GM10847 (cell line): ENCODE measurements around the gene CAMK1D.

ENCODE experiments used
- POLR2A ChIP-seq: IDR thresholded peaks from 2 replicates; pipeline ENCODE4 v1.6.1; 2011; ENCODE audit not compliant: insufficient read length; ENCODE audit errors: extremely low read depth

The CAMK1D gene

GRCh38 chr10:12644380-12645144 lies 295.2 kb downstream of the CAMK1D start:
- no peak for TF ChIP-seq POLR2A

- TF ChIP-seq POLR2A, result no peak
Observed at GRCh38 chr10:12645449-12645848, 296.1 kb downstream of the CAMK1D start.

- TF ChIP-seq POLR2A, result no peak
Observed at GRCh38 chr10:12649012-12649584, 299.8 kb downstream of the CAMK1D start.

- TF ChIP-seq POLR2A, result no peak
Observed at GRCh38 chr10:12650122-12650521, 300.8 kb downstream of the CAMK1D start.

- no peak for TF ChIP-seq POLR2A
Observed at GRCh38 chr10:12650538-12651298, 301.4 kb downstream of the CAMK1D start.

GRCh38 chr10:12655940-12656339 lies 306.6 kb downstream of the CAMK1D start:
- TF ChIP-seq POLR2A, result no peak

- no peak for TF ChIP-seq POLR2A
Observed at GRCh38 chr10:12656518-12657142, 307.3 kb downstream of the CAMK1D start.

- TF ChIP-seq POLR2A, result no peak
Observed at GRCh38 chr10:12657489-12657888, 308.1 kb downstream of the CAMK1D start.

- no peak for TF ChIP-seq POLR2A
Observed at GRCh38 chr10:12658526-12658925, 309.2 kb downstream of the CAMK1D start.

GRCh38 chr10:12659706-12660105 lies 310.4 kb downstream of the CAMK1D start:
- TF ChIP-seq POLR2A, result no peak

- TF ChIP-seq POLR2A, result no peak
Observed at GRCh38 chr10:12660812-12661211, 311.5 kb downstream of the CAMK1D start.

- TF ChIP-seq POLR2A, result no peak
Observed at GRCh38 chr10:12661671-12662070, 312.3 kb downstream of the CAMK1D start.

- no peak for TF ChIP-seq POLR2A
Observed at GRCh38 chr10:12663863-12664262, 314.5 kb downstream of the CAMK1D start.

GRCh38 chr10:12665501-12665900 lies 316.2 kb downstream of the CAMK1D start:
- TF ChIP-seq POLR2A, result no peak

GRCh38 chr10:12667052-12667451 lies 317.7 kb downstream of the CAMK1D start:
- TF ChIP-seq POLR2A, result no peak

- no peak for TF ChIP-seq POLR2A
Observed at GRCh38 chr10:12668634-12669033, 319.3 kb downstream of the CAMK1D start.
